Measurements from ENCODE around the gene KIF20A. TPM values are rescaled to one million over a fixed set of nuclear protein-coding genes. Genes with fewer than 3 reads are reported as not detected.
A peak's percentile ranks its signal among the peaks of the same experiment; 100 is the strongest.

KIF20A gene
- total RNA-seq, 1 experiment from 2014 or later, result 81.9 TPM

DNA sequence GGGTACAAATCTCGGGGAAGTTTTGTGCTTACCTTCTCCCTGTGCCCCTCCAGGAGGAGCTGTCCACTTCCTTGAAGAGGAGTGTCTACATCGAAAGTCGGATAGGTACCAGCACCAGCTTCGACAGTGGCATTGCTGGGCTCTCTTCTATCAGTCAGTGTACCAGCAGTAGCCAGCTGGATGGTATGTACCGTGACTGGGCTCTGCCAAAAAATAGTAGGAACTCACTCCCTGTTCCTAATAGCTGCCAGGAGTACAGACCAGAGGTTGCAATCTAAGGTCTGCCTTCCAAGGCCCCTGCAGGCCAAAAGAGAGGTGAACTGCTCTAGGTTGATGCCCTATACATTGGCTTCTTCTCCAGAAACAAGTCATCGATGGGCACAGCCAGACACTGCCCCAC is 3.9 kb downstream of the KIF20A start:
- no peak overlapping the region for H3K4me3 Mint-ChIP-seq
- H3K36me3 Mint-ChIP-seq, result peaks cover 67% of the 10 kb centered on the region
- ATAC-seq (no peak), DNase-seq (ENCODE audit: low spot score) (no peak)
- TF ChIP-seq AFF4 (CRISPR knock-in tag; IDR thresholded peaks at IDR 0.05; ENCODE audit: borderline replicate concordance), result no peak
- CTCF ChIA-PET, result no interaction called here
- H3K4me1 Mint-ChIP-seq, result peaks cover 9% of the 10 kb centered on the region
- H3K9me3 Mint-ChIP-seq, result no peaks in the 10 kb centered on the region
- POLR2A ChIA-PET, result no interaction called here
- H3K27me3 Mint-ChIP-seq (ENCODE audit: low read depth), result no peaks in the 10 kb centered on the region
- H3K27ac Mint-ChIP-seq, result no peak overlapping the region

- Mint-ChIP-seq H3K9me3 (no peaks in the 10 kb centered on the region), H3K27ac (no peak overlapping the region), H3K36me3 (peaks cover 87% of the 10 kb centered on the region), H3K27me3 (ENCODE audit: low read depth) (no peaks in the 10 kb centered on the region), H3K4me1 (no peaks in the 10 kb centered on the region), H3K4me3 (no peak overlapping the region)
- POLR2A ChIA-PET, result no interaction called here
- DNase-seq (ENCODE audit: low spot score) (no peak), ATAC-seq (no peak)
- CTCF ChIA-PET, result interaction anchor here (1.3 to 1.7 kb wide), 2 partner anchors 97 to 226 kb away, joined by 3 to 5 read pairs; no protein-coding TSS in a partner anchor
- TF ChIP-seq SOX15 (CRISPR knock-in tag; IDR thresholded peaks at IDR 0.05) (no peak), RELA (CRISPR knock-in tag; IDR thresholded peaks at IDR 0.05; ENCODE audit: borderline replicate concordance) (no peak), NR3C1 (CRISPR knock-in tag; conservative IDR thresholded peaks at IDR 0.05; ENCODE audit: low read depth) (no peak), SMAD4 (CRISPR knock-in tag; IDR thresholded peaks at IDR 0.05) (no peak), ERG (CRISPR knock-in tag; IDR thresholded peaks at IDR 0.05) (no peak), ZNF121 (CRISPR knock-in tag; IDR thresholded peaks at IDR 0.05) (no peak), TEAD1 (CRISPR knock-in tag; IDR thresholded peaks at IDR 0.05) (no peak), OVOL2 (CRISPR knock-in tag; IDR thresholded peaks at IDR 0.05; ENCODE audit: borderline replicate concordance) (no peak), ZMAT4 (CRISPR knock-in tag; IDR thresholded peaks at IDR 0.05) (no peak)
- TF ChIP-seq, protein P1, sequence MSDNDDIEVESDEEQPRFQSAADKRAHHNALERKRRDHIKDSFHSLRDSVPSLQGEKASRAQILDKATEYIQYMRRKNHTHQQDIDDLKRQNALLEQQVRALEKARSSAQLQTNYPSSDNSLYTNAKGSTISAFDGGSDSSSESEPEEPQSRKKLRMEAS (CRISPR knock-in tag; IDR thresholded peaks at IDR 0.05), result no peak
- TF ChIP-seq, protein P2, sequence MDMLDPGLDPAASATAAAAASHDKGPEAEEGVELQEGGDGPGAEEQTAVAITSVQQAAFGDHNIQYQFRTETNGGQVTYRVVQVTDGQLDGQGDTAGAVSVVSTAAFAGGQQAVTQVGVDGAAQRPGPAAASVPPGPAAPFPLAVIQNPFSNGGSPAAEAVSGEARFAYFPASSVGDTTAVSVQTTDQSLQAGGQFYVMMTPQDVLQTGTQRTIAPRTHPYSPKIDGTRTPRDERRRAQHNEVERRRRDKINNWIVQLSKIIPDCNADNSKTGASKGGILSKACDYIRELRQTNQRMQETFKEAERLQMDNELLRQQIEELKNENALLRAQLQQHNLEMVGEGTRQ (CRISPR knock-in tag; IDR thresholded peaks at IDR 0.05), result no peak
Observed at GRCh38 chr5:138186002-138186447, 7.1 kb downstream of the KIF20A start.

- H3K4me3 Mint-ChIP-seq, result no peak overlapping the region
- ChIA-PET CTCF (no interaction called here), POLR2A (interaction anchor here (2.3 kb wide), 1 partner anchor 10 kb away, joined by 14 read pairs; the partner anchor contains the start of genes BRD8 and KIF20A)
- DNase-seq (ENCODE audit: low spot score) (no peak), ATAC-seq (no peak)
- H3K9me3 Mint-ChIP-seq, result no peaks in the 10 kb centered on the region
- no peaks in the 10 kb centered on the region for H3K27me3 Mint-ChIP-seq (ENCODE audit: low read depth)
- no peaks in the 10 kb centered on the region for H3K4me1 Mint-ChIP-seq
- H3K27ac Mint-ChIP-seq, result peak overlapping the region; percentile 73; the same call in 1 of the 2 replicates
- peaks cover 80% of the 10 kb centered on the region for H3K36me3 Mint-ChIP-seq
- TF ChIP-seq ZMAT4 (CRISPR knock-in tag; IDR thresholded peaks at IDR 0.05) (no peak), TCF7 (CRISPR knock-in tag; IDR thresholded peaks at IDR 0.05; ENCODE audit: low read depth) (no peak), NR1H2 (CRISPR knock-in tag; IDR thresholded peaks at IDR 0.05) (no peak), IRF1 (CRISPR knock-in tag; IDR thresholded peaks at IDR 0.05) (no peak), NFATC4 (CRISPR knock-in tag; IDR thresholded peaks at IDR 0.05) (no peak), ERG (CRISPR knock-in tag; IDR thresholded peaks at IDR 0.05) (no peak), ZNF263 (CRISPR knock-in tag; IDR thresholded peaks at IDR 0.05; ENCODE audit: low read depth) (no peak), ATF2 (CRISPR knock-in tag; IDR thresholded peaks at IDR 0.05; ENCODE audit: borderline replicate concordance, low read depth) (no peak)
Observed at GRCh38 chr5:138188626-138189025, 9.7 kb downstream of the KIF20A start.
